Measurements from ENCODE around the gene GGCX.

DNA sequence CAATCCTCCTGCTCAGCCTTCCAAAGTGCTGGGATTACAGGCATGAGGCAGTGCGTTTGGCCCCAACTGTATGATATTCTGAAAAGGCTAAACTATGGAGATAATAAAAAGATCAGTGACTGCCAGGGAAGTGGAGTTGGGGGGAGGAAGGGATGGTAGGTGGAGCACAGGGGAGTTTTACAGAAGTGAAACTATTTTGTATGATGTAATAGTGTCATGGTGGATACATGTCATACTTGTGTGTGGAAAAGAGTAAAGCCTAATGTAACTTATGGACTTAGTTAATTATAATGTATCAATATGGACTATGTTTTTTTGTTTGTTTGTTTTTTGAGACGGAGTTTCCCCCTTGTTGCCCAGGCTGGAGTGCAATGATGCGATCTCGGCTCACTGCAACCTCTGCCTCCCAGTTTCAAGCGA lies 2.9 kb upstream of the GGCX start:
- TF ChIP-seq POLR2AphosphoS5 (IDR thresholded peaks at IDR 0.05) = no peak
- TF ChIP-seq, protein P1, sequence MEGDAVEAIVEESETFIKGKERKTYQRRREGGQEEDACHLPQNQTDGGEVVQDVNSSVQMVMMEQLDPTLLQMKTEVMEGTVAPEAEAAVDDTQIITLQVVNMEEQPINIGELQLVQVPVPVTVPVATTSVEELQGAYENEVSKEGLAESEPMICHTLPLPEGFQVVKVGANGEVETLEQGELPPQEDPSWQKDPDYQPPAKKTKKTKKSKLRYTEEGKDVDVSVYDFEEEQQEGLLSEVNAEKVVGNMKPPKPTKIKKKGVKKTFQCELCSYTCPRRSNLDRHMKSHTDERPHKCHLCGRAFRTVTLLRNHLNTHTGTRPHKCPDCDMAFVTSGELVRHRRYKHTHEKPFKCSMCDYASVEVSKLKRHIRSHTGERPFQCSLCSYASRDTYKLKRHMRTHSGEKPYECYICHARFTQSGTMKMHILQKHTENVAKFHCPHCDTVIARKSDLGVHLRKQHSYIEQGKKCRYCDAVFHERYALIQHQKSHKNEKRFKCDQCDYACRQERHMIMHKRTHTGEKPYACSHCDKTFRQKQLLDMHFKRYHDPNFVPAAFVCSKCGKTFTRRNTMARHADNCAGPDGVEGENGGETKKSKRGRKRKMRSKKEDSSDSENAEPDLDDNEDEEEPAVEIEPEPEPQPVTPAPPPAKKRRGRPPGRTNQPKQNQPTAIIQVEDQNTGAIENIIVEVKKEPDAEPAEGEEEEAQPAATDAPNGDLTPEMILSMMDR (IDR thresholded peaks at IDR 0.05) = no peak

Data from prostate gland (tissue), 2 donors.